GM12872 (cell line): Measurements from ENCODE around the gene ZSWIM2.

Experiments
- TF ChIP-seq, protein P1 (sequence below): IDR thresholded peaks from 3 replicates; pipeline ENCODE4 v1.5.1; 2011; ENCODE audit warnings: low read depth, mild to moderate bottlenecking, low read length, moderate library complexity; ENCODE audit not compliant: insufficient read depth

Gene ZSWIM2

DNA sequence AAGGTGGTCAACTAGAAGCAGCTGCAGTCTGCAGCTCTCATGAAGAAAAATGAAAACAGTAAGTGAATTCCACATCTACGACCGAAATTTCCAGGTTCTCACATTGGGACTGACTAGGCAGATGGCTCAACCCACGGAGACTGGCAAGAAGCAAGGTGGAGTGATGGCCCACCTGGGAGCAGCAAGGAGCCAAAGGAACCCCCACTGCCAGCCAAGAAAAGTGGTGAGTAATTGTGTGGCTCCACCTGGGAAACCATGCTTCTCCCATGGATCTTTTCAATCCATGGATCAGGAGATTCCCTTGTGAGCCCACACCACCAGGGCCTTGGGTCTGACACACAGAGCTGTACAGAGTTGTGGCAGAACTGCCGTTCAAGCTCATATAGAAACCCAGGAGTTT is 64.0 kb downstream of the ZSWIM2 start:
- TF ChIP-seq, protein P1, sequence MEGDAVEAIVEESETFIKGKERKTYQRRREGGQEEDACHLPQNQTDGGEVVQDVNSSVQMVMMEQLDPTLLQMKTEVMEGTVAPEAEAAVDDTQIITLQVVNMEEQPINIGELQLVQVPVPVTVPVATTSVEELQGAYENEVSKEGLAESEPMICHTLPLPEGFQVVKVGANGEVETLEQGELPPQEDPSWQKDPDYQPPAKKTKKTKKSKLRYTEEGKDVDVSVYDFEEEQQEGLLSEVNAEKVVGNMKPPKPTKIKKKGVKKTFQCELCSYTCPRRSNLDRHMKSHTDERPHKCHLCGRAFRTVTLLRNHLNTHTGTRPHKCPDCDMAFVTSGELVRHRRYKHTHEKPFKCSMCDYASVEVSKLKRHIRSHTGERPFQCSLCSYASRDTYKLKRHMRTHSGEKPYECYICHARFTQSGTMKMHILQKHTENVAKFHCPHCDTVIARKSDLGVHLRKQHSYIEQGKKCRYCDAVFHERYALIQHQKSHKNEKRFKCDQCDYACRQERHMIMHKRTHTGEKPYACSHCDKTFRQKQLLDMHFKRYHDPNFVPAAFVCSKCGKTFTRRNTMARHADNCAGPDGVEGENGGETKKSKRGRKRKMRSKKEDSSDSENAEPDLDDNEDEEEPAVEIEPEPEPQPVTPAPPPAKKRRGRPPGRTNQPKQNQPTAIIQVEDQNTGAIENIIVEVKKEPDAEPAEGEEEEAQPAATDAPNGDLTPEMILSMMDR: no peak

DNA sequence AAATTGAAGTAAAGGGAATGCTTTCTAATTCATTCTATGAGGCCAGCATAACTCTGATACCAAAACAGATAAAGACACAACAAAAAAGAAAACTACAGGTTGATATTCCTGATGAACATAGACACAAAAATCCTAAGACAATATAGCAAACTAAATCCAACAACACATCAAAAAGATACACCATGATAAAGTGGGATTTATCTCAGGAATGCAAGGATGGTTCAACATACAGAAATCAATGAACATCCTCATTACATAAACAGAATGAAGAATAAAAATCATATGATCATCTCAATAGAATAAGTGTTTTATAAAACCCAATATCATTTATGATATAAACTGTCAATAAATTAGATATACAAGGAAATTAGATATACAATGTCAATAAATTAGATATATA is 65.7 kb downstream of the ZSWIM2 start:
- TF ChIP-seq, protein P1: no peak

DNA sequence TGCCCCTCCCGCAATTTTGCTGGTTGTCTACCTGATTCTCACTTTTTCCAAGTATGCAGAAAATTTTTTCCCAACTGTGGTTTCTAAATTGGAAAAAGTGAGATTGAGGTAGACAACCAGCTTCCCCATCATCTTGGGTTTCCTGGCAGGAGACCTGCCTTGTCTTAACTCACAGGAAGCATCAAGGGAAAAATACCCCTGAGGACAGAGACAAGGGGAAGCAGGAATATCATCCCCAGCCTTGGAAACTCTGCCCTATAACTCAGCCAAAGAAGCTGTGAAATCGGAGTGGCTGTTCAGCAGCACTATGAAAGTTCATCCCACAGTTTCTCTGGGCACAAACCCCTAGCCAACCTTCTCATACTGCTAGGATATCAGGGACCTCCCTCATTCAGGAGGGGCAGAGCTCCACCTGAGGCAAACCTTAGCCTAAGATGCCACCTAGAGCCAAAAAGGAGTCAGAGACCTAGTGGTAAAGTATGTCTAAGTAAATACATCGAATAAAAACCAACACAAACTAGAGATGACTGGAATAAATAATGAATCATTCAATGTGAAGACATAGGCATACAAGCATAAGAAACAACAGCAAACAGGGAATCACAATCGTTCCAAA is 68.2 kb downstream of the ZSWIM2 start:
- TF ChIP-seq, protein P1: peak; percentile 14; the same call in 1 of the 3 replicates
